ENCODE measurements around the gene DIAPH2. TPM values are rescaled to one million over a fixed set of nuclear protein-coding genes. Genes with fewer than 3 reads are reported as not detected.

DIAPH2 gene
- total RNA-seq, 2 donors from 2014 or later = 11.6 to 12.7 TPM

- H3K36me3 ChIP-seq = no peaks in the 10 kb centered on the region
- no peak overlapping the region for H3K4me3 ChIP-seq
- DNase-seq (ENCODE audit: low spot score) = no peak
Observed at GRCh38 chrX:96989830-96990571, 305.4 kb downstream of the DIAPH2 start.

GRCh38 chrX:96994093-96994492 lies 309.5 kb downstream of the DIAPH2 start:
- H3K27ac ChIP-seq = no peak overlapping the region
- DNase-seq (ENCODE audit: low spot score) = no peak
- no peaks in the 10 kb centered on the region for H3K4me1 ChIP-seq
- H3K36me3 ChIP-seq = no peaks in the 10 kb centered on the region
- no peaks in the 10 kb centered on the region for H3K27me3 ChIP-seq
- no peak for TF ChIP-seq CTCF (IDR thresholded peaks at IDR 0.05)
- no peaks in the 10 kb centered on the region for H3K9me3 ChIP-seq
- no peak overlapping the region for H3K4me3 ChIP-seq

More at GRCh38 chrX:96989830-96990571, 305.4 kb downstream of the DIAPH2 start:
- H3K27ac ChIP-seq = no peak overlapping the region
- H3K9me3 ChIP-seq = no peaks in the 10 kb centered on the region
- H3K4me1 ChIP-seq = no peaks in the 10 kb centered on the region
- H3K27me3 ChIP-seq = no peaks in the 10 kb centered on the region
- TF ChIP-seq CTCF (IDR thresholded peaks at IDR 0.05) = no peak

GRCh38 chrX:96997196-96997595 lies 312.6 kb downstream of the DIAPH2 start:
- Histone ChIP-seq H3K27ac (no peak overlapping the region), H3K4me1 (no peaks in the 10 kb centered on the region), H3K27me3 (no peaks in the 10 kb centered on the region), H3K4me3 (no peak overlapping the region), H3K36me3 (no peaks in the 10 kb centered on the region), H3K9me3 (no peaks in the 10 kb centered on the region)
- DNase-seq (ENCODE audit: low spot score) = no peak
- no peak for TF ChIP-seq CTCF (IDR thresholded peaks at IDR 0.05)

GRCh38 chrX:97000682-97001368 lies 316.2 kb downstream of the DIAPH2 start:
- Histone ChIP-seq H3K27me3 (no peaks in the 10 kb centered on the region), H3K4me1 (no peaks in the 10 kb centered on the region), H3K36me3 (no peaks in the 10 kb centered on the region), H3K27ac (no peak overlapping the region), H3K4me3 (no peak overlapping the region), H3K9me3 (no peaks in the 10 kb centered on the region)
- DNase-seq (ENCODE audit: low spot score) = no peak
- TF ChIP-seq CTCF (IDR thresholded peaks at IDR 0.05) = no peak

- Histone ChIP-seq H3K27me3 (no peaks in the 10 kb centered on the region), H3K36me3 (no peaks in the 10 kb centered on the region), H3K4me1 (no peaks in the 10 kb centered on the region), H3K9me3 (no peaks in the 10 kb centered on the region), H3K27ac (no peak overlapping the region), H3K4me3 (no peak overlapping the region)
- TF ChIP-seq CTCF (IDR thresholded peaks at IDR 0.05) = no peak
- DNase-seq (ENCODE audit: low spot score) = no peak
Observed at GRCh38 chrX:97006167-97006566, 321.5 kb downstream of the DIAPH2 start.
